A549 treated with DMSO at 1 μM for 4 hours (cell line): Measurements from ENCODE around the gene EHMT2. TPM values are rescaled to one million over a fixed set of nuclear protein-coding genes. Genes with fewer than 3 reads are reported as not detected.

Experiments used
- total RNA-seq: library from RNA; stranded (reverse); fragments of 200-300 nt; extraction: Qiagen RNA extraction; gene quantifications from 5 replicates; pipeline ENCODE4 v1.2.3, GENCODE V29; 2022; ENCODE audit warnings: low read depth

The EHMT2 gene
- 21.2 to 34.6 TPM (median 30.7 TPM) in 5 replicates for total RNA-seq

DNA sequence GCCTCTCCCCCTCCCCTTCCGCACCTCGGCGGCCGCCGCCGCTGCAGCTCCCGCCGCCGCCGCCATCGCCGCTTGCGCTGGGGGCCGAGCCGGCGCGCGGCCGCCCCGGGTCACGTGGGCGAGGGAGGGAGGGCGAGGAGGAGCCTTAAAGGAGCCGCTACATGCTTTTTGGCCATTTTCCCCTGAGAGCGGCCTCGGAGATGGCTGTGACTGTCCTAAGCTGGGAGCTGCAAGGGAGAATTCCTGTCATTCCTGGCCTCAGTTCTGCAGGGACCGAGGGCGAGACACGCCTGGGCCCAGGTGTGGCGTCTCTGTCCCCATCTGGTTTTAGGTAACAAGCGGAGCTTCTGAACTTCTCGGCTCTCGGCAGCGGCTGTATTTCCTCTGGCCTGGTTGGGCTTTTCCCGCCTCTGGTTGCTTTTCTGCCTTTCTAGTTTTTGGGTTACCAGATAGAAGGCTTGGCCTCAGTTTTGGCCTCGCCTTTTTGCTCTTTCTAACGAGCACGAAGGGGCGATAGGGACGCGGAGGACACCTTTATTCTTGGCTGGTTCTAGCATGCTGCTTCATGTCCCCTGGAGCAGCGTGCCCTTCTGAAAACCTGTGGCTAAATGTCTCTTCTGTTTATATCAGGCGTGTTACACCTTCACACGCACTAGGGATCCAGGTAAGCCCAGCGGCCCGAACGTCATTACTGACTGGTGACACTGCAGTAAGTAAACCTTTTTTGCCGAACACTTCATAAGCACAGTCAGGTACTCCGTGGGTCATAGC, at the start of gene EHMT2:
EHMT2 (minus strand) TSS at position 87 of the 771 bp plus-strand sequence; CDS start at position 66, 21 bp downstream.

DNA sequence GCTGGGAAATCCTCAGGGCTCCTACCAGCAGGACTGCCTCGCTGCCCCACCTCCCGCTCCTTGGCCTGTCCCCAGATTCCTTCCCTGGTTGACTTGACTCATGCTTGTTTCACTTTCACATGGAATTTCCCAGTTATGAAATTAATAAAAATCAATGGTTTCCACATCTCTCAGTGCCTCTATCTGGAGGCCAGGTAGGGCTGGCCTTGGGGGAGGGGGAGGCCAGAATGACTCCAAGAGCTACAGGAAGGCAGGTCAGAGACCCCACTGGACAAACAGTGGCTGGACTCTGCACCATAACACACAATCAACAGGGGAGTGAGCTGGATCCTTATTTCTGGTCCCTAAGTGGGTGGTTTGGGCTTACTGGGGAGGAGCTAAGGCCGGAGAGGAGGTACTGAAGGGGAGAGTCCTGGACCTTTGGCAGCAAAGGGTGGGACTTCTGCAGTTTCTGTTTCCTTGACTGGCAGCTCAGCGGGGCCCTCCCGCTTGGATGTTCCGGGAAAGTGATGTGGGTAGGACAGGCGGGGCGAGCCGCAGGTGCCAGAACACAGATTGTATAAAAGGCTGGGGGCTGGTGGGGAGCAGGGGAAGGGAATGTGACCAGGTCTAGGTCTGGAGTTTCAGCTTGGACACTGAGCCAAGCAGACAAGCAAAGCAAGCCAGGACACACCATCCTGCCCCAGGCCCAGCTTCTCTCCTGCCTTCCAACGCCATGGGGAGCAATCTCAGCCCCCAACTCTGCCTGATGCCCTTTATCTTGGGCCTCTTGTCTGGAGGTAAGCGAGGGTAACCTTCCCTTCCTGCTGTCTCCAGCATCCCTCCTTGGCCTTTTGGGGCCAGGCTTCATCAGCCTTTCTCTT, 48.2 kb upstream of the EHMT2 start, which contains the start of gene CFB:
CFB (plus strand) TSS at position 589 of the 863 bp plus-strand sequence; CDS start at position 716, 127 bp downstream.

DNA sequence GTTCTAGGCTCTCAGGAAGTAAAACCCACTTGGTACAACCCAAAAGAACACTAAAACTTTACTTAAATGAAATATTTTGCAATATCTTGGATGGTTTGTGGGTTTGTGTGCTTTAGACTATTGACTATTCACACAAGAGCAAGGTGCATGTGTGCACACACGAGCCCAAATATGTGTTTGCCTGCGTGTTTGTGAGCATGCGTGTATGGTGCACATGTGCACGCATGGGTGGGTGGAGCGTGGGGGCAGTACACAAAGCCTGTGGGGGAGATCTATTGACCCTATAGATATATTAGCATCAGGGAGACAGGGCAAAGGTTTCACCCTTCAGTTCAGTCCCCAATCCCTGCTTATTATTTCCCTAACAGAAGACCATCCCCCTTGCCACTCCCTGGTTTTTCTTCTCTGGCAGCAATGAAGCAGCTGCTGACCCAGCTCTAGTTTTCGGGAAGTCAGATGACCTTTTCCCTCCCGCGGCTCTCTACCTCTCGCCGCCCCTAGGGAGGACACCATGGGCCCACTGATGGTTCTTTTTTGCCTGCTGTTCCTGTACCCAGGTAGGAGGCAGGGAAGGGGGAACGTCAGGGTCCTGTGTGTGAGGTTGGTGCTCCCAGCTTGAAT, 29.9 kb upstream of the EHMT2 start, which contains the start of gene C2:
C2 (plus strand) TSS at position 476 of the 621 bp plus-strand sequence; CDS start at position 512, 36 bp downstream.

DNA sequence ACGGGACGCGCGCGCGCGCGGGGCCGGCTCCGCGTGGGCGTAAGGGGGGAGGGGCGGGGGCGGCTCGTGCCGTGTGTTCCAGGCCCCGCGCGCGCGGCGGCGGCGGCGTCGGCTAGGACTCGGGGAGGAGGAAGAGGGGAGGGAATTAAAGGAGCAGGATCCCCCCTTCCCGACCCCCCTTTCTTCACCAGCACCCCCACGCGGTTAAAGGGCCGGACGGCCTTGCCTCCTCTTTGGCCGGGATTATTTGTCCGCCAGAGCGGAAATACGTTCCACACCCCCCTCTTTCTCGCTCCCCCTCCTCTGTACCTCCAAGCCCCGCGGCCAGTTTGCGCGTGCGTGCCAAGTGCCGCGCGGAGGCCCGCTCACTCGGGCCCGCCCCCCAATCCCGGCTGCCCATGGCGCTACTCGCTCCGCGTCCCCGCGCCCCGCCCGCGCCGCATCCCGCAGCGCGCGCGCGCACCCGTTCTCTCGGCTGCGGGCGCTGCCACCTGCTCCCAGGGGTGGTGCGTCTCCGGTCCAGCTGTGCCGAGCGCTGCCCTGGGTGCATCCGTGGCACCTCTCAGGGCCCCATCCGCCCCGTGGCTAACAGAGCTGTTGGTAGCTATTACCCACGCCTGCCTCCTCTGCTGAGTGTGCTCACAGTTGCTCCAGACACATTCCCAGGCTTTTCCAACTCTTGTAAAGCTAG, 4.6 kb upstream of the EHMT2 start, which contains the start of gene ZBTB12:
ZBTB12 (minus strand) TSS at position 134 of the 691 bp plus-strand sequence. CDS start 781 bp downstream, outside the sequence.

DNA sequence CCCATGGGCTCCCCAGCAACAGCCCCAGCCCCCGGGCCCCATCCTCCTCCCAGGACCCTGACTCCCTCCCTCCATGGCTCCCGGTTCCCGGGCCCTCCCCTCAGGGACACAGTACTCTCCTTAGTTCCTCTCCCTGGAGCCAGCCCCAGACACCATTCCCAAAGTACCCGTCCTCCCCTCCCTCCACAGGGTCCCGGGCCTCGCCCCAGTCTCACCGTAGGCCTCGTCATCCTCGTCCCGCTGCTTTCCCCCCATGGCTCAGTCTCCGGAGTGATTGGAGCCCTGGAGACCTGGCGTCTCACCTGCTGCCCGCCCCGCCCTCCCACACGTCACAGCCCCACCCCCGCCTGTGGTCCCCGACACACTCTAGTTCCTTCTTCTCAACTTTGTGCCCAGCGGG, 18.8 kb downstream of the EHMT2 start, which contains the start of gene SLC44A4:
SLC44A4 (minus strand) TSS at position 272 of the 400 bp plus-strand sequence; CDS start at position 255, 17 bp downstream.

DNA sequence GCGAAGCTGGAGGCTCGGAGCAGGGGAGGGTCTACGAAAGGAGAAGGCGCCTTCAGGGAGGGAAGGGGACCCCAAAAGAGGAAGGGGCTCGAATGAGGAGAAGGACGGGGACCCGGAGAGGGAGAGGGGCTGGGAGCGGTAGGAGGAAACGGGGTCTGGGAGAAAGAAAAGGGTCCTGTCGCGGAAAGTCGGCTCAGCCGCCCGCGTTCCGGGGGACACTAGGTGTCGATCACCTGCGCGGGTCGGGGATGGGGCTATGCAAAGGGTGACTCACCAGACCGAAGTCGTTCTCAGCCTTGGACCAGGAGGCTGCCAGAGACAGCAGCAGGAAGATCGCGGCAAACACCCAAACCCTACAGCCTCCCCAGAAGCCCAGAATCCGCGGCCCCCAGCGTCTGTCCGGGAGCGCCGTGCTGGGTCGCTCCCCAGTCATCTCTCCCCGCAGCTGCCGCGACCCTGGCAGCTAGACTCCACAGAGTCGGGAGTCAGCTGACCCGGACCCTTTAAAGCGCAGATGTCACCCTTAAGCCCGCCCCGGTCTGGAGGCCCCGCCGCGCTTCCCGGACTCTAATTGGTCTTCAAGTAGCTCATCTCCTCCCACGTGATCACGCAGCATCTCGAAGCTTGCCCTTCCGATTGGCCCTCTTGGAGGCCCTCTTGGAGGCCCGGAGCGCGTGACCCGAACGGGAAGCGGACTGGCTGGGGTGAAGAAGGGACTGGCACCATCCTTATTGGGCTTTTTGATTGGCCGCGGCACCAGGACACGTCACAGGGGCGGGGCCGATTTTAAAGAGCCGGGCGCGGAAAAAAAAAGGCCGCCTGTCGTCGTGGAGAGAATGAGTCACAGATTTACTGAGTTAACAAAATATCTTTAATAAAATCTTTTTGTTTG, 34.9 kb downstream of the EHMT2 start, which contains the start of gene NEU1:
NEU1 (minus strand) TSS at position 478 of the 892 bp plus-strand sequence; CDS start at position 433, 45 bp downstream.

Other genes starting within 250 kb of the EHMT2 start
- gene BAG6, start 245.0 kb downstream of the EHMT2 start, total RNA-seq = 119 to 155 TPM (median 144 TPM) in 5 replicates
- 2.8 to 3.8 TPM (median 3.2 TPM) in 5 replicates for gene APOM, start 241.8 kb downstream of the EHMT2 start, total RNA-seq
- gene C6orf47, start 236.9 kb downstream of the EHMT2 start, total RNA-seq = 10.9 to 13.1 TPM (median 12.1 TPM) in 5 replicates
- gene GPANK1, start 232.7 kb downstream of the EHMT2 start, total RNA-seq = 10.7 to 15.4 TPM (median 12.2 TPM) in 5 replicates
- gene CSNK2B, start 231.6 kb downstream of the EHMT2 start, total RNA-seq = 165 to 176 TPM (median 167 TPM) in 5 replicates
- gene LY6G5B, start 227.7 kb downstream of the EHMT2 start, total RNA-seq = 3.6 to 5.8 TPM (median 5.1 TPM) in 5 replicates
- 0.95 to 2.0 TPM (median 1.3 TPM) in 5 replicates for gene LY6G5C, start 216.6 kb downstream of the EHMT2 start, total RNA-seq
- gene ABHD16A, start 194.4 kb downstream of the EHMT2 start, total RNA-seq = 16.1 to 20.1 TPM (median 17.9 TPM) in 5 replicates
- gene LY6G6F, start 190.8 kb downstream of the EHMT2 start, total RNA-seq = not detected in 5 replicates
- not detected in 5 replicates for gene LY6G6D, start 182.3 kb downstream of the EHMT2 start, total RNA-seq
- gene LY6G6C, start 176.0 kb downstream of the EHMT2 start, total RNA-seq = 0.12 to 0.20 TPM in 2 of 5 replicates, not detected in the others
- gene MPIG6B, start 174.3 kb downstream of the EHMT2 start, total RNA-seq = not detected in 5 replicates
- 27.0 to 30.0 TPM (median 27.6 TPM) in 5 replicates for gene DDAH2, start 168.4 kb downstream of the EHMT2 start, total RNA-seq
- gene CLIC1, start 161.2 kb downstream of the EHMT2 start, total RNA-seq = 490 to 521 TPM (median 507 TPM) in 5 replicates
- gene MSH5, start 157.7 kb downstream of the EHMT2 start, total RNA-seq = 10.7 to 16.8 TPM (median 15.8 TPM) in 5 replicates
- 3.0 to 5.0 TPM (median 3.3 TPM) in 5 replicates for gene SAPCD1, start 135.0 kb downstream of the EHMT2 start, total RNA-seq
- 1.4 to 2.0 TPM (median 1.8 TPM) in 5 replicates for gene VWA7, start 120.4 kb downstream of the EHMT2 start, total RNA-seq
- 52.7 to 64.9 TPM (median 59.0 TPM) in 5 replicates for gene VARS1, start 101.9 kb downstream of the EHMT2 start, total RNA-seq
- 49.8 to 66.9 TPM (median 61.6 TPM) in 5 replicates for gene LSM2, start 90.7 kb downstream of the EHMT2 start, total RNA-seq
- 1.00 to 2.0 TPM (median 1.9 TPM) in 5 replicates for gene HSPA1L, start 82.4 kb downstream of the EHMT2 start, total RNA-seq
- gene HSPA1A, start 82.2 kb downstream of the EHMT2 start, total RNA-seq = 134 to 436 TPM (median 349 TPM) in 5 replicates
- gene HSPA1B, start 70.0 kb downstream of the EHMT2 start, total RNA-seq = 109 to 336 TPM (median 263 TPM) in 5 replicates
- gene NEU1, start 34.9 kb downstream of the EHMT2 start, total RNA-seq = 26.4 to 37.6 TPM (median 30.1 TPM) in 5 replicates
- 0.05 to 0.36 TPM (median 0.15 TPM) in 3 of 5 replicates, not detected in the others for gene SLC44A4, start 18.7 kb downstream of the EHMT2 start, total RNA-seq
- gene ZBTB12, start 4.4 kb upstream of the EHMT2 start, total RNA-seq = 3.5 to 5.5 TPM (median 4.8 TPM) in 5 replicates
- gene C2, start 30.0 kb upstream of the EHMT2 start, total RNA-seq = 0.31 to 0.48 TPM (median 0.36 TPM) in 5 replicates
- 1.7 to 3.4 TPM (median 2.1 TPM) in 5 replicates for gene CFB, start 48.4 kb upstream of the EHMT2 start, total RNA-seq
- gene NELFE, start 61.3 kb upstream of the EHMT2 start, total RNA-seq = 74.0 to 87.1 TPM (median 79.5 TPM) in 5 replicates
- gene SKIC2, start 61.5 kb upstream of the EHMT2 start, total RNA-seq = 22.6 to 27.8 TPM (median 24.2 TPM) in 5 replicates
- gene DXO, start 74.4 kb upstream of the EHMT2 start, total RNA-seq = 11.1 to 12.8 TPM (median 12.1 TPM) in 5 replicates
- gene C4A, start 84.4 kb upstream of the EHMT2 start, total RNA-seq = 1.00 to 1.6 TPM (median 1.2 TPM) in 5 replicates
- gene C4B, start 117.1 kb upstream of the EHMT2 start, total RNA-seq = 0.72 to 1.2 TPM (median 0.84 TPM) in 5 replicates
- 0.06 TPM in 1 of 5 replicates, not detected in the others for gene CYP21A2, start 140.7 kb upstream of the EHMT2 start, total RNA-seq
- 0.38 to 1.0 TPM (median 0.69 TPM) in 5 replicates for gene TNXB, start 211.6 kb upstream of the EHMT2 start, total RNA-seq
- gene ATF6B, start 230.5 kb upstream of the EHMT2 start, total RNA-seq = 28.7 to 38.6 TPM (median 35.4 TPM) in 5 replicates
- gene FKBPL, start 232.6 kb upstream of the EHMT2 start, total RNA-seq = 7.2 to 9.2 TPM (median 8.4 TPM) in 5 replicates